Fibroblast of lung (primary cell): ENCODE results near the gene PARD6B. TPM values are rescaled to one million over a fixed set of nuclear protein-coding genes. Genes with fewer than 3 reads are reported as not detected.
A peak's percentile ranks its signal among the peaks of the same experiment; 100 is the strongest.
"Not testable (repeated sequence)": the region's sequence is repeated elsewhere in the genome, so short reads cannot be mapped to it uniquely, and the experiment has no call there.

ENCODE experiments used
- DNase-seq, 2 donors: peaks; one replicate each; pipeline versions ENCODE4 v3.0.0 to v3.0.0-alpha.2; 2010; ENCODE audit warnings: low read depth in 2 of 2
- H2AFZ ChIP-seq: 2 replicates; pipeline ENCODE4 v1.5.1; 2012; ENCODE audit warnings: low read length, control low read depth, inconsistent platforms
- H3K27ac ChIP-seq: 2 replicates; pipeline ENCODE4 v1.5.1; 2011; ENCODE audit warnings: low read length, control low read depth; ENCODE audit not compliant: insufficient read depth
- H3K27me3 ChIP-seq: 2 replicates; pipeline ENCODE4 v1.5.1; 2011; ENCODE audit warnings: mild to moderate bottlenecking, low read length; ENCODE audit not compliant: control insufficient read depth, insufficient read depth
- H3K36me3 ChIP-seq: 2 replicates; pipeline ENCODE4 v1.5.1; 2011; ENCODE audit warnings: low read length; ENCODE audit not compliant: control insufficient read depth, insufficient read depth
- H3K4me1 ChIP-seq: 2 replicates; pipeline ENCODE4 v1.5.1; 2011; ENCODE audit warnings: low read length; ENCODE audit not compliant: control insufficient read depth, insufficient read depth; ENCODE audit errors: extremely low read depth
- H3K4me2 ChIP-seq: 2 replicates; pipeline ENCODE4 v1.5.1; 2011; ENCODE audit warnings: low read length, control low read depth; ENCODE audit not compliant: insufficient read depth; ENCODE audit errors: extremely low read depth
- H3K4me3 ChIP-seq, 4 experiments: fragments of 200-600 bp in 1 of 4; sonication (generic) in 1 of 4; replicated peaks in 1 of 4; 2 replicates each; pipeline ENCODE4 v1.5.1; 2011 to 2016; ENCODE audit warnings: low read length in 4 of 4, low read depth in 3 of 4, mild to moderate bottlenecking in 3 of 4, control low read depth in 2 of 4, inconsistent platforms in 1 of 4, mixed read lengths in 1 of 4; ENCODE audit not compliant: insufficient read depth in 1 of 4; ENCODE audit errors: control extremely low read depth in 1 of 4
- H3K79me2 ChIP-seq: 2 replicates; pipeline ENCODE4 v1.5.1; 2012; ENCODE audit warnings: mild to moderate bottlenecking, low read length, inconsistent platforms; ENCODE audit not compliant: control insufficient read depth, insufficient read depth
- H3K9ac ChIP-seq: 2 replicates; pipeline ENCODE4 v1.5.1; 2011; ENCODE audit warnings: mild to moderate bottlenecking, low read length, control low read depth; ENCODE audit not compliant: insufficient read depth
- H3K9me3 ChIP-seq: 2 replicates; pipeline ENCODE4 v1.5.1; 2012; ENCODE audit warnings: low read depth, low read length; ENCODE audit not compliant: control insufficient read depth, insufficient read depth
- H4K20me1 ChIP-seq: 2 replicates; pipeline ENCODE4 v1.5.1; 2011; ENCODE audit warnings: low read length; ENCODE audit not compliant: control insufficient read depth, insufficient read depth; ENCODE audit errors: extremely low read depth
- EZH2 ChIP-seq: IDR thresholded peaks from 2 replicates; pipeline ENCODE4 v1.5.1; 2012; ENCODE audit warnings: low read length, control low read depth, mild to moderate bottlenecking; ENCODE audit errors: missing control alignments
- polyA plus RNA-seq, 2 donors: library from polyadenylated mRNA; depleted of rRNA in 1 of 2; stranded (reverse) in 1 of 2; unstranded in 1 of 2; fragments of >200 nt; gene quantifications; 2 replicates each; pipeline ENCODE4 v1.2.1, GENCODE V29; 2011 to 2012; ENCODE audit warnings: missing spikeins in 1 of 2
- total RNA-seq: library from RNA; depleted of rRNA; stranded (reverse); fragments of >200 nt; gene quantifications from 2 replicates; pipeline ENCODE4 v1.2.1, GENCODE V29; 2014
- TF ChIP-seq, protein P1 (sequence below), 2 donors: IDR thresholded peaks in 1 of 2; conservative IDR thresholded peaks in 1 of 2; 1 replicate in 1 of 2; 2 replicates in 1 of 2; pipeline ENCODE4 v1.5.1; 2011 to 2012; ENCODE audit warnings: low read length in 2 of 2, control low read depth in 1 of 2, inconsistent platforms in 1 of 2, low read depth in 1 of 2, mild to moderate bottlenecking in 1 of 2

PARD6B gene
- total and polyA plus RNA-seq, 2 donors (not counting 1 experiment from before 2014, with no cell fraction given), result 0.30 to 0.83 TPM

DNA sequence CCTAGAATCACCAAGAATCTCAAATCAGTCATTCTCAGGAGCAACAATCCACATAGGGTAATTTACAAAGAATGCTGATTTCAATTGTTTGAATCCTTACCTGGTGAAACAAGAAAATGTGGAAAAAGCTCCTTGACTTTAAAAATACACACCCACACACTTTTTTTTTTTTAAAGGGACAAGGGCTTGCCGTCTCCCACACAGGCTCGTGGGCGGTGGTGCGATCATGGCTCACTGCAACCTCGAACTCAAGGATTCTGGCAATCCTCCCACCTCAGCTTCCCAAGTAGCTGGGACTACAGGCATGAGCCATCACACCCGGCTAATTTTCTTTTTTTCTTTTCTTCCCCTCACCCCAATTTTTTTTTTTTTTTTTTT lies 30.7 kb downstream of the PARD6B start:
- H3K79me2 ChIP-seq, result no peaks in the 10 kb centered on the region
- peaks cover 5% of the 10 kb centered on the region for H3K4me1 ChIP-seq
- no peak for DNase-seq
- no peaks in the 10 kb centered on the region for H4K20me1 ChIP-seq
- TF ChIP-seq EZH2, result no peak
- TF ChIP-seq, protein P1, sequence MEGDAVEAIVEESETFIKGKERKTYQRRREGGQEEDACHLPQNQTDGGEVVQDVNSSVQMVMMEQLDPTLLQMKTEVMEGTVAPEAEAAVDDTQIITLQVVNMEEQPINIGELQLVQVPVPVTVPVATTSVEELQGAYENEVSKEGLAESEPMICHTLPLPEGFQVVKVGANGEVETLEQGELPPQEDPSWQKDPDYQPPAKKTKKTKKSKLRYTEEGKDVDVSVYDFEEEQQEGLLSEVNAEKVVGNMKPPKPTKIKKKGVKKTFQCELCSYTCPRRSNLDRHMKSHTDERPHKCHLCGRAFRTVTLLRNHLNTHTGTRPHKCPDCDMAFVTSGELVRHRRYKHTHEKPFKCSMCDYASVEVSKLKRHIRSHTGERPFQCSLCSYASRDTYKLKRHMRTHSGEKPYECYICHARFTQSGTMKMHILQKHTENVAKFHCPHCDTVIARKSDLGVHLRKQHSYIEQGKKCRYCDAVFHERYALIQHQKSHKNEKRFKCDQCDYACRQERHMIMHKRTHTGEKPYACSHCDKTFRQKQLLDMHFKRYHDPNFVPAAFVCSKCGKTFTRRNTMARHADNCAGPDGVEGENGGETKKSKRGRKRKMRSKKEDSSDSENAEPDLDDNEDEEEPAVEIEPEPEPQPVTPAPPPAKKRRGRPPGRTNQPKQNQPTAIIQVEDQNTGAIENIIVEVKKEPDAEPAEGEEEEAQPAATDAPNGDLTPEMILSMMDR (conservative IDR thresholded peaks at IDR 0.05 in 1 of 2, IDR thresholded peaks at IDR 0.05 in 1 of 2; ENCODE audit: low read depth in 1 of 2, low read length in 2 of 2), result no peak
- H3K4me2 ChIP-seq, result peak overlapping the region; percentile 25
- H3K9me3 ChIP-seq, result no peaks in the 10 kb centered on the region
- no peak overlapping the region for H3K4me3 ChIP-seq
- H3K27me3 ChIP-seq, result no peaks in the 10 kb centered on the region
- no peak overlapping the region for H3K27ac ChIP-seq
- H2AFZ ChIP-seq, result no peak overlapping the region
- H3K9ac ChIP-seq, result no peak overlapping the region
- no peaks in the 10 kb centered on the region for H3K36me3 ChIP-seq

DNA sequence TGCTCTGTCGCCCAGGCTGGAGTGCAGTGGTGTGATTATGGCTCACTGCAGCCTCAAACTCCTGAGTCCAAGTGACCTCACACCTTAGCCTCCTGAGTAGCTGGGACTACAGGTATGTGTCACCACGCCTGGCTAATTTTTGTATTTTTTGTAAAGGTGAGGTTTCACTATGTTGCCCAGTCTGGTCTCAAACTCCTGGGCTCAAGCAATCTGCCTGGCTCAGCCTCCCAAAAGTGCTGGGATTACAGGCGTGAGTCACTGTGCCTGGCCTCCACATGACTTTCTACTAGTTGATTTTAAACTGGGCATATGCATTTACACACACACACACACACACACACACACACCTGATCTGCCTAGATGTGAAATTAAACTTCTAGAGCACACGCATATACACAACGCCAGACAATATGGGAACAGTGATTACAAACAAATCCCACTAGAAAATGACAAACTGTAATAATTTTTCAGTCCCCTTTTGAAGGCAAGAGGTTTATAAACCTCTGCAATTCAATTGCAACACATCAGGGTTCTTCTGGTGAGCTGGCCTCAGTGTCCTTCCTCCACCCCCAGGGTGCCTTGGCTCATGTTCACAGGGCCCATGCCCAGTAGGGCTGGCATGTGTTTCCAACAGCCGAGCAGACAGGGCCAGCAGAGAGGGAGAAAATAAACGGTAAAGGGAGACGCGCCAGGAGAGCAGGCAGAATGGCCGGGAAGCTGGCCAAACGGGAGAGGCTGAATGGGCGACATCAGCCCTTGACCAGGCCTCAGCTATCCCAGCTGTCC lies 31.2 kb downstream of the PARD6B start:
- Histone ChIP-seq H3K79me2 (no peaks in the 10 kb centered on the region), H3K4me1 (peaks cover 5% of the 10 kb centered on the region), H4K20me1 (no peaks in the 10 kb centered on the region), H3K9me3 (no peaks in the 10 kb centered on the region), H3K36me3 (no peaks in the 10 kb centered on the region), H3K9ac (no peak overlapping the region), H3K4me3 (no peak overlapping the region), H3K27ac (no peak overlapping the region), H2AFZ (no peak overlapping the region), H3K27me3 (no peaks in the 10 kb centered on the region), H3K4me2 (peak overlapping the region; percentile 62)
- DNase-seq, result peak; percentile 70 to 78
- TF ChIP-seq, protein P1 (conservative IDR thresholded peaks at IDR 0.05 in 1 of 2, IDR thresholded peaks at IDR 0.05 in 1 of 2; ENCODE audit: low read depth in 1 of 2, low read length in 2 of 2), result no peak
- no peak for TF ChIP-seq EZH2

DNA sequence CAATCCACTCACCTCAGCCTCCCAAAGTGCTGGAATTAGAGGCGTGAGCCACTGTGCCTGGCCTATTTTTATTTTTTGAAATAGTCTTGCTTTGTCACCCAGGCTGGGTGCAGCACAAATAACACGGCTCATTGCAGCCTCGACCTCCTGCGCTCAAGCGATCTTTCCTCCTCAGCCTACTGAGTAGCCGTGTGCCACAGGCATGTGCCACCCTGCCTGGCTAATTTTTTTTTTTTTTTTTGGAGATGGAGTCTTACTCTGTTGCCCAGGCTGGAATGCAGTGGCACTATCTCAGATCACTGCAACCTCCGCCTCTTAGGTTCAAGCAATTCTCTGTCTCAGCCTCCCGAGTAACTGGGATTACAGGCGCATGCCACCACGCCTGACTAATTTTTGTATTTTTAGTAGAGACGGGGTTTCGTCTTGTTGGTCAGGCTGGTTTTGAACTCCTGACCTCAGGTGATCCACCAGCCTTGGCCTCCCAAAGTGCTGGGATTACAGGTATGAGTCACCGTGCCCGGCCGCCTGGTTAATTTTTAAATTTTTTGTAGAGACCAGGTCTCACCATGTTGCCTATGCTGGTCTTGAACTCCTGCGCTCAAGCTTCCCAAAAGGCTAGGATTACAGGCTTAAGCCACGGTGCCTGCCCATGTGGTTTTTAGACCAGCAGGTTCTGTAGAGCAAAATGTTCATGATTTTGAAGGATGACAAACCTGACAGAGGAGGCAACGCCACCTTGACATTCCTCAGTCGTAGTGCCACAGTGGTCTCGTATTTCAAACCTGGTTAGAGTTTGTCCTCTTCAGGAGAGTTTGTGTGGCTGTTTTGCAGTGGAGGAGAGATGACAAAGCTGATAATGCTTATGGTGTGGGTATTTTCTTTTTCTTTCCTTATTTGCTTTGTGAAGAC lies 32.4 kb downstream of the PARD6B start:
- not testable (repeated sequence) for H4K20me1 ChIP-seq, H3K27ac ChIP-seq, H2AFZ ChIP-seq

DNA sequence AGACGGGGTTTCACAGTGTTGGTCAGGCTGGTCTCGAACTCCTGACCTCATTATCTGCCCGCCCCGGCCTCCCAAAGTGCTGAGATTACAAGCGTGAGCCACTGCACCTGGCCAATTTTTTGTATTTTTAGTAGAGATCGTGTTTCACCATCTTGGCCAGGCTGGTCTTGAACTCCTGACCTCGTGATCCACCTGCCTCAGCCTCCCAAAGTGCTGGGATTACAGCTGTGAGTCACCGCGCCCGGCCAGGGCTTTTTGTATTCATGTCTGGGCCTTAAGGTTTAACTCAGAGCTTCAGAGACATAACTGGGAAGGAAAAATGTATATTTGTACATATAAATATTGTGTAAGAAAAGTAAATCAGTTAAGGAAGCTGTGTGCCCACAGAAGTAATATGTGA lies 33.9 kb downstream of the PARD6B start:
- H3K27ac ChIP-seq, DNase-seq, H3K27me3 ChIP-seq, H3K79me2 ChIP-seq, H3K9me3 ChIP-seq, H3K4me1 ChIP-seq, H3K4me2 ChIP-seq, H3K9ac ChIP-seq, H3K4me3 ChIP-seq, H2AFZ ChIP-seq, H3K36me3 ChIP-seq, H4K20me1 ChIP-seq: not testable (repeated sequence)

More for the DNA sequence above, 32.4 kb downstream of the PARD6B start:
- not testable (repeated sequence) for H3K9ac ChIP-seq, H3K4me1 ChIP-seq, H3K27me3 ChIP-seq, H3K36me3 ChIP-seq, DNase-seq, H3K9me3 ChIP-seq, H3K4me3 ChIP-seq, H3K4me2 ChIP-seq, H3K79me2 ChIP-seq
